Stimulated activated naive CD4-positive, alpha-beta T cell treated with Interleukin-2 at 50 U/mL for 16 hours (primary cell): ENCODE measurements around the gene LEPR.
"Not testable (repeated sequence)": the region's sequence is repeated elsewhere in the genome, so short reads cannot be mapped to it uniquely, and the experiment has no call there.

ENCODE experiments used
- DNase-seq: peaks from one replicate; lab custom pipeline; 2025; lab: John Stamatoyannopoulos, UW

Gene LEPR

DNA sequence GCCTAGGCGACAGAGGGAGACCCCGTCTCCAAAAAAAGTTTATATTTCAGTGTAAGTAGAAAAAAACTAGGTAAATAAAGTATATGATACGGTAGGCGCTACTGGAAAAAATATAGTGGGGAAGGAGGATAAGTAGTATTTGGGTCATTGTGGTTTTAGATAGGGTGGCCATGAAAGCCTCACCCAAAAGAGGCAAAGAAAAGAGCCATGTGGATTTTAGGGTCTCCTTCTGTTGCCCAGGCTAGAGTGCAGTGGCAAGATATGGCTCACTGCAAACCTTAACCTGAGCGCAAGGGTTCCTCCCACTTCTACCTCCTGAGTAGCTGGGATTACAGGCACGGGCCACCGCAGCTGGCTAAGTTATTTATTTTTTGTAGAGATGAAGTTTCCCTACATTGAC is 17.1 kb downstream of the LEPR start:
- no peak for DNase-seq

- DNase-seq: no peak
Observed at GRCh38 chr1:65440322-65440900, 19.9 kb downstream of the LEPR start.

GRCh38 chr1:65440915-65441314 is 20.4 kb downstream of the LEPR start:
- DNase-seq: no peak

GRCh38 chr1:65441464-65441863 is 21.0 kb downstream of the LEPR start:
- no peak for DNase-seq

DNA sequence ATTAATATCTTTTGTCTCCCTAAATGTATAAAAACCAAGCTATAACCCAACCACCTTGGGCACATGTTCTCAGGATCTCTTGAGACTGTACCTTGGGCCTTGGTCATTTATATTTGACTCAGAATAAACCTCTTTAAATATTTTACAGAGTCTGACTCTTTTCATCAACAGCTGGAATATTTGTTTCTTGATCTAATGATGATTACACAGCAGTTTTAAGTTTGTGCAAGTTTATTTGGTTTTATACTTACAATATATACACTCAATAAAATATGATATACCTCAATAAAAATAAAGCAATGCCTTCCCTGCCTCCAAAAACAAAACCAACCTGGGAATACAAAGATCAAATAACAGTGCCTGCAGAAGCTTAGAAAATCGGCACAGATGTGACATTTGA is 22.0 kb downstream of the LEPR start:
- no peak for DNase-seq

DNA sequence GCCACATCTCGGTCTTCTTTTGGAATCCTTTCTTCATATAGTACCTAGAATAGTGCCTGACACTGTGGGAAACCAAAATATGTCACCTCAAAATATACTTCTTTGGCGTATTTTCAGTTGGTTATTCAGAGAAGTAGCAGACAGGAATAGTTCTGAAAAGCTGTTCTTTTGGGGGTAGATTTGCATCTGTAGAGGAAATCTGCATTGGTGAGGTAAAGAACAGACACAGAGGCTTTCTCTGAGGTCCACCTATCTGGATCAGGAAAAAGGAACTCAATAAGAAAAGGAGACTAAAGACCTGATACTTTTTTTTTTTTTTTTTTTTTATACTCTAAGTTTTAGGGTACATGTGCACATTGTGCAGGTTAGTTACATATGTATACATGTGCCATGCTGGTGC is 23.2 kb downstream of the LEPR start:
- DNase-seq: no peak

DNA sequence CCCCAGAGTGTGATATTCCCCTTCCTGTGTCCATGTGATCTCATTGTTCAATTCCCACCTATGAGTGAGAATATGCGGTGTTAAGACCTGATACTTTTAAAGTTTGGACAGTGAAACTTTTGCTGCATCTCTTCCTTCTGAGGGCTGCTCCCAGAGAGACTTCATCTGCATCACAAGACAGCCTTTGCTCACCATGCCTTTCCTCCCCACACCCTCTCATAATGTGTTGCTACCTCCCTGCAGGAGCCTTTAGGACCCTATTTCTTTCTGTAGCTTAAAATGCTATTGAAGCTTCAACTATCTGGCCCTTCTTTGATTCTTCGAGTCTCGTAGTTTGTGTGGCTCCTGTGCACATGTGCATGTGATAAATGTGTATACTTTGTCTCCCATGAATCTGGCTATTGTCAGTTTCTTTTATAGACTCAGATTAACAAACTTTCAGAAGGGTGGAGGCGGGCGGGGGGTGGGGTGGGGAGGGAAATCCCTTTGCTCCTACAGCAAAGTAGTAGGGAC is 23.7 kb downstream of the LEPR start:
- DNase-seq: no peak

DNA sequence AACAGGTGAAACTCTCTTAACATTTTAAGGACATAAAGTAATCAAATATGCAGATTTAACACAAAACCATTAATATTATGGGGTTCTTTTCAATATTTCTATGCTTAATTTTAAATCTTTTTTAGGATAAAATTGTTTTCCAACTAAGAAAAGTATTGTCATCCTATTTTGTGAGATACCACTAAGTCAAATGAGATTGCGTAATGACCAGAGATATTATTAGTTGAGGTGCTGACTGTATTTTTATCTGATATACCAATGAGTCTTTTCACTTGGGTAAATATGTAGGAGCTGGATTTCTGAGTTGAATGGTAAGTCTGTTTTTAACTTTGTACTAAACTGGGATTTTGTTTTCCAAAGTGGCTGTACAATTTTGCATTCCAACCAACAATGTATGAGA is 25.4 kb downstream of the LEPR start:
- no peak for DNase-seq

GRCh38 chr1:65449214-65449823 is 28.9 kb downstream of the LEPR start:
- no peak for DNase-seq

DNA sequence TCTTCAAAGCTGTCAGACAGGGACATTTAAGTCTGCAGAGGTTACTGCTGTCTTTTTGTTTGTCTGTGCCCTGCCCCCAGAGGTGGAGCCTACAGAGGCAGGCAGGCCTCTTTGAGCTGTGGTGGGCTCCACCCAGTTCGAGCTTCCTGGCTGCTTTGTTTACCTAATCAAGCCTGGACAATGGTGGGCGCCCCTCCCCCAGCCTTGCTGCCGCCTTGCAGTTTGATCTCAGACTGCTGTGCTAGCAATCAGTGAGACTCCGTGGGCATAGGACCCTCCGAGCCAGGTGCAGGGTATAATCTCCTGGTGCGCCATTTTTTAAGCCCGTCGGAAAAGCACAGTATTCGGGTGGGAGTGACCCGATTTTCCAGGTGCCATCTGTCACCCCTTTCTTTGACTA is 35.2 kb downstream of the LEPR start:
- DNase-seq: not testable (repeated sequence)

- DNase-seq: no peak
Observed at GRCh38 chr1:65456481-65456880, 36.0 kb downstream of the LEPR start.

DNA sequence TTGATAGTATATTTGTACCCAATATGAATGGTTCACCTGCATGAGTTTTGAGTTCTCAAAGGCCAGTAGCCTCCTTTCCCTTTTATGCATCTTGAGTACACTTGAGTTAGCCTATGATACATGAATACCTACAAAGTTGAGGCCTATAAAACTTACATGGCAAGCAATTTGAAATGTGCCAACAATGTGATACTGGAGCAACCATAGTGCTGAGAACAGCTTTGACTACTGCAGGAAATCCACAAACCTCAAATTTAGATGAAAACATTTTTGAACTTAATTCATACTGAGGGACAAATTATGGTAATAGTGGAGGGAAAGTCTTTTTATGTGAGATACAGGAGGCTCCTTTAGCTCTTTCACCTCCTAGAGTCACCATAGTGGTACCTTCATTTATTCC is 37.4 kb downstream of the LEPR start:
- DNase-seq: no peak

DNA sequence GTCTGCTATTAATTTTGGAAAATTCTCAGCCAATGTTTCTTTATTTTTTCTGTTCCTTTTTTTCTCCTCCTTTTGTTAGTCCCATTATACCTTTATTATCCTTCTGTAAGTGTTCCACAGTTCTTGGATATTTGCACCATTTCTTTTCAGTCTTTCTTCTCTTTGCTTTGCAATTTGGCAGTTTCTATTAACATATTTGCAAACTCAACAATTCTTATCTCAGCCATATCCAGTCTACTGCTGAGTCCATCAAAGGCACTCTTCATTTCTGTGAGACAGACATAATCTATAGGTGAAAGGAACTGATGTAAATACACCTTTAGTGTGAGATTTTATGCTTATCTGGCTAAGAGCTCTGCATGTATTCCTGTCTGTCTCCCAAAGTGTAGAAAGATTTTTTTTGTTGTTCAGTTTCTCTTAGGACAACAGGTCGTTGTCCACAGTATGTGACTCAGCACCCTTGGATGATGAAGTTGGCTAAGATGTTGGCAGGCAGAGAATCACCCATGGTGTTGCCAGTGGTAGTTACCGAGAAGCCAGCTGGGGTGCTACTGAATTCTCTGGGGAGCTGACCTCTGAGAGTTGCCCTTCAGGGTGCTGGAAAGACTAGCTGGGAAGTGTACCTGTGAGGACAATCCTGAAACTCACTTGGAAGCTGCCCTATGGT is 38.4 kb downstream of the LEPR start:
- DNase-seq: no peak

GRCh38 chr1:65459397-65459768 is 38.9 kb downstream of the LEPR start:
- DNase-seq: no peak

- DNase-seq: not testable (repeated sequence)
Observed at GRCh38 chr1:65465837-65466236, 45.4 kb downstream of the LEPR start.

GRCh38 chr1:65467536-65467935 is 47.1 kb downstream of the LEPR start:
- no peak for DNase-seq

GRCh38 chr1:65469126-65469888 is 48.8 kb downstream of the LEPR start:
- no peak for DNase-seq

DNA sequence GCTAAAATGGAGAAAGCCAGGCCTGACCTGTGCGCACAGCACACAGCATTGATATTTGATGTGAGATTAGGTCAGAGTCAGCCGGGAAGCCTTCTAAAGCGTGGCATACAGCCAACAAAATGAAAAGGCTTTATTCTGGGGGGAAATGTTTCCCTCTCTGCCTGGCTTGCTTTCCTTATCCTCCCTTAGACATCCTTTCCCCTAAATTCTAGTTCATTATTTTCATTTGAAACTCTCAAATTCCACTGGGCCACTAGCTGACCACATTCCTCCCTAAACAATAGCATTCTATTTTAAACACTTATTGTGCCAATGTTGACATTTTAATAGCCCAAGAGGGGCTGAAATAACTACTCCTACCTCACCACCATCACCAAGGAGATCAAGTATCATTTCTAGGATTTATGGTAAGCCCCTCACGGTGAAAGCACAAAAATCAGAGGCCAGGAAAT is 49.4 kb downstream of the LEPR start:
- no peak for DNase-seq
